HEK293 (cell line): ENCODE data around the gene MT1B.

ENCODE experiments used
- CTCF ChIA-PET: fragments of 350-600 bp; formaldehyde crosslinking; extraction: SDS; loops from one replicate; lab custom pipeline; 2021; ENCODE audit warnings: antibody characterized with exemption; lab: Yijun Ruan, JAX
- POLR2A ChIA-PET: fragments of 300-600 bp; formaldehyde crosslinking; extraction: SDS; loops from one replicate; lab custom pipeline; 2020; ENCODE audit warnings: antibody characterized with exemption, inconsistent platforms; lab: Yijun Ruan, JAX
- H3K27ac ChIP-seq: fragments of 200-500 bp; sonication (Bioruptor generic); 2 replicates; pipeline ENCODE4 v1.5.1; 2014; ENCODE audit warnings: low read depth, low read length, control low read depth, inconsistent platforms; ENCODE audit errors: extremely low read depth
- H3K36me3 ChIP-seq, 2 experiments: fragments of 200-500 bp in 1 of 2; sonication (Bioruptor generic) in 1 of 2; 1 replicate in 1 of 2; 2 replicates in 1 of 2; pipeline ENCODE4 v1.5.1; 2014 to 2017; ENCODE audit warnings: inconsistent platforms in 2 of 2, low read length in 2 of 2; ENCODE audit not compliant: control insufficient read depth in 2 of 2, insufficient read depth in 1 of 2
- H3K4me1 ChIP-seq: fragments of 200-500 bp; sonication (Bioruptor generic); 2 replicates; pipeline ENCODE4 v1.5.1; 2014; ENCODE audit warnings: mild to moderate bottlenecking, low read length, inconsistent platforms; ENCODE audit not compliant: control insufficient read depth, insufficient read depth
- H3K4me3 ChIP-seq: 2 replicates; pipeline ENCODE4 v1.5.1; 2011; ENCODE audit warnings: low read depth, mild to moderate bottlenecking, control low read depth, low read length, moderate library complexity
- H3K9me3 ChIP-seq: fragments of 200-500 bp; sonication (Bioruptor generic); 2 replicates; pipeline ENCODE4 v1.5.1; 2014; ENCODE audit warnings: low read depth, low read length, inconsistent platforms; ENCODE audit not compliant: control insufficient read depth, insufficient read depth
- GLIS1 ChIP-seq: fragments of 450-650 bp; formaldehyde crosslinking; IDR thresholded peaks from 2 replicates; pipeline ENCODE4 v1.5.1; 2016; ENCODE audit warnings: missing biosample characterization, missing genetic modification characterization
- KLF16 ChIP-seq: fragments of 450-650 bp; formaldehyde crosslinking; IDR thresholded peaks from 2 replicates; pipeline ENCODE4 v1.5.1; 2017; ENCODE audit warnings: missing biosample characterization, missing genetic modification characterization
- MEIS1 ChIP-seq: sonication (generic); formaldehyde crosslinking; IDR thresholded peaks from 2 replicates; pipeline ENCODE4 v1.8.1; 2022; ENCODE audit warnings: missing genetic modification reagents, mild to moderate bottlenecking, borderline replicate concordance
- MYNN ChIP-seq: fragments of 450-650 bp; formaldehyde crosslinking; IDR thresholded peaks from 2 replicates; pipeline ENCODE4 v1.5.1; 2016; ENCODE audit warnings: missing biosample characterization, missing genetic modification characterization, borderline replicate concordance
- OVOL3 ChIP-seq: fragments of 450-650 bp; formaldehyde crosslinking; IDR thresholded peaks from 2 replicates; pipeline ENCODE4 v1.5.1; 2016; ENCODE audit warnings: missing biosample characterization, missing genetic modification characterization
- ZBTB7A ChIP-seq: fragments of 450-650 bp; formaldehyde crosslinking; IDR thresholded peaks from 2 replicates; pipeline ENCODE4 v1.5.1; 2016; ENCODE audit warnings: low read depth, missing biosample characterization, missing genetic modification characterization
- ZEB2 ChIP-seq: fragments of 450-650 bp; formaldehyde crosslinking; IDR thresholded peaks from 2 replicates; pipeline ENCODE4 v1.5.1; 2016; ENCODE audit warnings: missing biosample characterization, missing genetic modification characterization
- ZNF19 ChIP-seq: fragments of 450-650 bp; formaldehyde crosslinking; IDR thresholded peaks from 2 replicates; pipeline ENCODE4; 2016; ENCODE audit warnings: missing biosample characterization, missing genetic modification characterization, low read depth
- ZNF302 ChIP-seq: fragments of 450-650 bp; formaldehyde crosslinking; IDR thresholded peaks from 2 replicates; pipeline ENCODE4 v1.5.1; 2016; ENCODE audit warnings: missing biosample characterization, missing genetic modification characterization, low read depth
- ZNF473 ChIP-seq: fragments of 450-650 bp; formaldehyde crosslinking; IDR thresholded peaks from 2 replicates; pipeline ENCODE4 v1.5.1; 2017; ENCODE audit warnings: missing biosample characterization, missing genetic modification characterization
- ZNF549 ChIP-seq: fragments of 450-650 bp; IDR thresholded peaks from 2 replicates; pipeline ENCODE4 v1.5.1; 2018; ENCODE audit warnings: missing biosample characterization, missing genetic modification characterization, mild to moderate bottlenecking, inconsistent platforms, moderate library complexity
- ZNF560 ChIP-seq: fragments of 450-650 bp; formaldehyde crosslinking; IDR thresholded peaks from 2 replicates; pipeline ENCODE4 v1.5.1; 2017; ENCODE audit warnings: missing biosample characterization, missing genetic modification characterization, borderline replicate concordance
- ZNF664 ChIP-seq: fragments of 450-650 bp; formaldehyde crosslinking; IDR thresholded peaks from 2 replicates; pipeline ENCODE4 v1.5.1; 2016; ENCODE audit warnings: missing biosample characterization, missing genetic modification characterization
- ZNF76 ChIP-seq: fragments of 450-650 bp; formaldehyde crosslinking; IDR thresholded peaks from 2 replicates; pipeline ENCODE4; 2016; ENCODE audit warnings: low read depth, missing biosample characterization, missing genetic modification characterization, borderline replicate concordance
- ZNF777 ChIP-seq: fragments of 450-650 bp; formaldehyde crosslinking; IDR thresholded peaks from 2 replicates; pipeline ENCODE4 v1.5.1; 2017; ENCODE audit warnings: missing biosample characterization, missing genetic modification characterization, borderline replicate concordance
- TF ChIP-seq, protein P1 (sequence below): fragments of 450-650 bp; formaldehyde crosslinking; IDR thresholded peaks from 2 replicates; pipeline ENCODE4 v1.5.1; 2016; ENCODE audit warnings: missing biosample characterization, missing genetic modification characterization
- TF ChIP-seq, protein P2 (sequence below): fragments of 450-650 bp; formaldehyde crosslinking; IDR thresholded peaks from 2 replicates; pipeline ENCODE4 v1.5.1; 2017; ENCODE audit warnings: missing biosample characterization, mild to moderate bottlenecking, missing genetic modification characterization, moderate library complexity
- TF ChIP-seq, protein P3 (sequence below): fragments of 450-650 bp; formaldehyde crosslinking; IDR thresholded peaks from 2 replicates; pipeline ENCODE4 v1.5.1; 2016; ENCODE audit warnings: missing biosample characterization, missing genetic modification characterization

Gene MT1B

GRCh38 chr16:56625140-56625942 lies 26.3 kb upstream of the MT1B start, which contains the start of gene MT1E:
Gene MT1E, plus strand, starts transcription at chr16:56625781. Its CDS starts 71 bp downstream, at chr16:56625852.
- ChIA-PET POLR2A (interaction anchor here (1.4 to 2.6 kb wide), 2 partner anchors 15 to 17 kb away, joined by 5 to 8 read pairs; partner anchors contain the start of gene MT2A), CTCF (interaction anchor here (0.7 kb wide), 1 partner anchor 48 kb away, joined by 3 read pairs; no protein-coding TSS in a partner anchor)
- no peaks in the 10 kb centered on the region for H3K36me3 ChIP-seq
- H3K9me3 ChIP-seq = no peaks in the 10 kb centered on the region
- H3K27ac ChIP-seq = no peak within 1 kb of the TSS
- H3K4me1 ChIP-seq = no peaks in the 10 kb centered on the region; the same call in 1 of the 2 replicates
- no peak for TF ChIP-seq OVOL3 (tag by site-specific recombination)
- no peak for TF ChIP-seq MEIS1 (CRISPR knock-in tag)
- TF ChIP-seq, protein P1, sequence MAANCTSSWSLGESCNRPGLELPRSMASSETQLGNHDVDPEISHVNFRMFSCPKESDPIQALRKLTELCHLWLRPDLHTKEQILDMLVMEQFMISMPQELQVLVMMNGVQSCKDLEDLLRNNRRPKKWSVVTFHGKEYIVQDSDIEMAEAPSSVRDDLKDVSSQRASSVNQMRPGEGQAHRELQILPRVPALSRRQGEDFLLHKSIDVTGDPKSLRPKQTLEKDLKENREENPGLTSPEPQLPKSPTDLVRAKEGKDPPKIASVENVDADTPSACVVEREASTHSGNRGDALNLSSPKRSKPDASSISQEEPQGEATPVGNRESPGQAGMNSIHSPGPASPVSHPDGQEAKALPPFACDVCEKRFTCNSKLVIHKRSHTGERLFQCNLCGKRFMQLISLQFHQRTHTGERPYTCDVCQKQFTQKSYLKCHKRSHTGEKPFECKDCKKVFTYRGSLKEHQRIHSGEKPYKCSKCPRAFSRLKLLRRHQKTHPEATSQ (tag by site-specific recombination) = no peak
- TF ChIP-seq KLF16 (tag by site-specific recombination) = no peak
- no peak for TF ChIP-seq ZNF76 (tag by site-specific recombination)
- TF ChIP-seq, all 188 proteins: peak for 0
- H3K4me3 ChIP-seq = no peak within 1 kb of the TSS

DNA sequence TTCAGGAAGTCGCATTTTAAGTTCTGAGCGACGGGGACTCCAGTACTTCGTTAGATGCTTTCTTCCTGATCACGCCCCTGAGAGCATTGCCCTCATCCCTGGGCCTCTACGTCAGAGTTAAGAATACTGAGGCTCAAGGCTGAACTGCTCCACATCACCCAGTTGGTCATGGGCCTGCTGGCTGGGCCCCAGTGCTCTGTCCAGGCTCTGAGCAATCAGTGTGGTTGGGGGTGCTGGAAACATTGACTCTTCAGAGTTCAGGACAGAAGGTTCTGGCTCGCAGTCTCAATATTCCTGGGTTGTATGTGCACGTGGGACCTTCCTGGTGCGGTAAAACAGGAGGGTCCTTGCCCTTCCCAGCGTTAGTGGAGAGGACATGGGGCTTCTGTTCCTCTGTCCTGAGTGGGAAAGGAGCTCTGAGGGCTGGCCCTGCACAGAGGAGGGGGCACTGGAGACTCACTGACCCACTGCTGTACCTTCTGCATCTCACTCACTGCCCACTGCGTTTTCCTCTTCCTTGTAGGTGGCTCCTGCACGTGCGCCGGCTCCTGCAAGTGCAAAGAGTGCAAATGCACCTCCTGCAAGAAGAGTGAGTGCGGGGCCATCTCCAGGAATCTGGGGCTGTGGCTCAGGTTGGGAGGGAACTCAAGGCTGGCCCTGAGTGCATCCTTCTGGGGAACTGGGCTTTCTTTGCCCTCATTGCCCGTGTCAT lies 25.6 kb upstream of the MT1B start:
- H3K9me3 ChIP-seq = no peaks in the 10 kb centered on the region
- ChIA-PET CTCF (interaction anchor here (0.7 to 1.3 kb wide), 2 partner anchors 8 to 76 kb away, joined by 4 read pairs; no protein-coding TSS in a partner anchor), POLR2A (interaction anchor here (1.4 to 2.6 kb wide), 2 partner anchors 16 to 18 kb away, joined by 5 to 8 read pairs; partner anchors contain the start of gene MT2A)
- no peak overlapping the region for H3K4me3 ChIP-seq
- TF ChIP-seq ZNF549 (tag by site-specific recombination) (no peak), ZNF19 (tag by site-specific recombination) (no peak), GLIS1 (tag by site-specific recombination) (no peak), ZNF560 (tag by site-specific recombination) (no peak), MYNN (tag by site-specific recombination) (no peak), ZEB2 (tag by site-specific recombination) (no peak), ZNF664 (tag by site-specific recombination) (no peak), ZBTB7A (tag by site-specific recombination) (no peak), ZNF473 (tag by site-specific recombination) (no peak), ZNF302 (no peak), ZNF777 (tag by site-specific recombination) (no peak)
- TF ChIP-seq, protein P2, sequence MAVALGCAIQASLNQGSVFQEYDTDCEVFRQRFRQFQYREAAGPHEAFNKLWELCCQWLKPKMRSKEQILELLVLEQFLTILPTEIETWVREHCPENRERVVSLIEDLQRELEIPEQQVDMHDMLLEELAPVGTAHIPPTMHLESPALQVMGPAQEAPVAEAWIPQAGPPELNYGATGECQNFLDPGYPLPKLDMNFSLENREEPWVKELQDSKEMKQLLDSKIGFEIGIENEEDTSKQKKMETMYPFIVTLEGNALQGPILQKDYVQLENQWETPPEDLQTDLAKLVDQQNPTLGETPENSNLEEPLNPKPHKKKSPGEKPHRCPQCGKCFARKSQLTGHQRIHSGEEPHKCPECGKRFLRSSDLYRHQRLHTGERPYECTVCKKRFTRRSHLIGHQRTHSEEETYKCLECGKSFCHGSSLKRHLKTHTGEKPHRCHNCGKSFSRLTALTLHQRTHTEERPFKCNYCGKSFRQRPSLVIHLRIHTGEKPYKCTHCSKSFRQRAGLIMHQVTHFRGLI (tag by site-specific recombination) = no peak
- TF ChIP-seq, protein P3, sequence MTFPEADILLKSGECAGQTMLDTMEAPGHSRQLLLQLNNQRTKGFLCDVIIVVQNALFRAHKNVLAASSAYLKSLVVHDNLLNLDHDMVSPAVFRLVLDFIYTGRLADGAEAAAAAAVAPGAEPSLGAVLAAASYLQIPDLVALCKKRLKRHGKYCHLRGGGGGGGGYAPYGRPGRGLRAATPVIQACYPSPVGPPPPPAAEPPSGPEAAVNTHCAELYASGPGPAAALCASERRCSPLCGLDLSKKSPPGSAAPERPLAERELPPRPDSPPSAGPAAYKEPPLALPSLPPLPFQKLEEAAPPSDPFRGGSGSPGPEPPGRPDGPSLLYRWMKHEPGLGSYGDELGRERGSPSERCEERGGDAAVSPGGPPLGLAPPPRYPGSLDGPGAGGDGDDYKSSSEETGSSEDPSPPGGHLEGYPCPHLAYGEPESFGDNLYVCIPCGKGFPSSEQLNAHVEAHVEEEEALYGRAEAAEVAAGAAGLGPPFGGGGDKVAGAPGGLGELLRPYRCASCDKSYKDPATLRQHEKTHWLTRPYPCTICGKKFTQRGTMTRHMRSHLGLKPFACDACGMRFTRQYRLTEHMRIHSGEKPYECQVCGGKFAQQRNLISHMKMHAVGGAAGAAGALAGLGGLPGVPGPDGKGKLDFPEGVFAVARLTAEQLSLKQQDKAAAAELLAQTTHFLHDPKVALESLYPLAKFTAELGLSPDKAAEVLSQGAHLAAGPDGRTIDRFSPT = no peak
- H3K27ac ChIP-seq = no peak overlapping the region
- no peaks in the 10 kb centered on the region; the same call in 1 of the 2 replicates for H3K4me1 ChIP-seq
- no peaks in the 10 kb centered on the region for H3K36me3 ChIP-seq
